GM21723 (cell line): Measurements from ENCODE around the gene NUDT14.

ENCODE experiments used
- ATAC-seq: cut with Tn5 transposase; IDR thresholded peaks from one replicate; pipeline ENCODE4 v1.9.1; 2021; ENCODE audit warnings: mild to moderate bottlenecking, moderate library complexity; ENCODE audit not compliant: unreplicated experiment

Gene NUDT14

DNA sequence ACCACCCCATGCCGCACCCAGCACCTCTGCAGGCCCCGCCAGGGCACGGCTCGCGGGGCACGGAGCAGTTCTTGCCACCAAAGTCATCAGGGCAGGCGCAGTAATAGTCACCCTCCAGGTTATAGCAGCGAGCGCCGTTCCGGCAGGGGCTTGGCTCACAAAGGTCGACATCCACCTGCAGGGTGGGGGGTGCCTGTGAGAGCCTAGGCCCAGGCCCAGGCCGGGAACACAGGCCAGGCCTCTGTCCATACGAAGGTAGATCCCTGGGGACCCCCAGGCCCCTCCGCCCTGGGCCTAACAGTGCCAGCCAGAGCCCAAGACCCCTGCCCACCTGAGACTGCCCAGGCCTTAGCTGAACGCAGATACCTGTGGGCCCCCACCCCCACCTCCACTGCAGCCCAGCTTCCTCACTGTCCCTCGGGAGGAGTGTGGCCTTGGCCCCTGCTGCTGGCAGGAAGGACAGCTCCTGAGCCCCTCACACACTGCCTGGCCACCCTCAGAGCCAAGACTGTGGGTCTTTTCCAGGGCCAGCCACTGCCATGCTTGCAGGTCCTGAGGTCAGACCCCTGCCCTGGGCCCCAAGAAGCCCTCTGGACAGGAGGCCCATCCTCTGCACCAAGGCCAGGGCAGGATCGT lies 31.8 kb downstream of the NUDT14 start:
- no peak for ATAC-seq

DNA sequence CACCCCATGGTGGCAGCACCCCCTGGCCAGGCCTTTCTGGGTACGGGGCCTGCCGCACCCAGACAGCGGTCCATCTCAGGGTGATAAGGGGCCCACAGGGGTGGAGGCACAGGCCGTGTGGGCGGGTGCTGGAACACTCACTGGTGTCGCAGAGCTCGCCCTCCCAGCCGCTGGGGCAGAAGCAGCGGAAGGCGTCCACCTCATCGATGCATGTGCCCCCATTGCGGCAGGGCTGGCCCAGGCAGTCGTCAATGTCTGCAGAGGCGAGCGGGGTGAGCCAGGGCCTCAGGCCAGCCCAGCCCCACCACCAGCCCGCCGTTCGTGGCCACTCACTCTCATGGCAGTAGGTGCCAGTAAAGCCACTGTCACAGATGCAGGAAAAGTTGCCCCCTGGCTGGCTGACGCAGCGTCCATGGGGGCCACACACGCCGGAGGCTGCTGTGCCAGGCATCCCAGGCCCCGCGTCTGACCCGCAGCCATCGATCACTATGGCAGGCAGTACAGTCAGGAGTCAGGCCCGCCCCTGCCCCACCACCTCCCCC lies 32.4 kb downstream of the NUDT14 start:
- ATAC-seq: no peak

DNA sequence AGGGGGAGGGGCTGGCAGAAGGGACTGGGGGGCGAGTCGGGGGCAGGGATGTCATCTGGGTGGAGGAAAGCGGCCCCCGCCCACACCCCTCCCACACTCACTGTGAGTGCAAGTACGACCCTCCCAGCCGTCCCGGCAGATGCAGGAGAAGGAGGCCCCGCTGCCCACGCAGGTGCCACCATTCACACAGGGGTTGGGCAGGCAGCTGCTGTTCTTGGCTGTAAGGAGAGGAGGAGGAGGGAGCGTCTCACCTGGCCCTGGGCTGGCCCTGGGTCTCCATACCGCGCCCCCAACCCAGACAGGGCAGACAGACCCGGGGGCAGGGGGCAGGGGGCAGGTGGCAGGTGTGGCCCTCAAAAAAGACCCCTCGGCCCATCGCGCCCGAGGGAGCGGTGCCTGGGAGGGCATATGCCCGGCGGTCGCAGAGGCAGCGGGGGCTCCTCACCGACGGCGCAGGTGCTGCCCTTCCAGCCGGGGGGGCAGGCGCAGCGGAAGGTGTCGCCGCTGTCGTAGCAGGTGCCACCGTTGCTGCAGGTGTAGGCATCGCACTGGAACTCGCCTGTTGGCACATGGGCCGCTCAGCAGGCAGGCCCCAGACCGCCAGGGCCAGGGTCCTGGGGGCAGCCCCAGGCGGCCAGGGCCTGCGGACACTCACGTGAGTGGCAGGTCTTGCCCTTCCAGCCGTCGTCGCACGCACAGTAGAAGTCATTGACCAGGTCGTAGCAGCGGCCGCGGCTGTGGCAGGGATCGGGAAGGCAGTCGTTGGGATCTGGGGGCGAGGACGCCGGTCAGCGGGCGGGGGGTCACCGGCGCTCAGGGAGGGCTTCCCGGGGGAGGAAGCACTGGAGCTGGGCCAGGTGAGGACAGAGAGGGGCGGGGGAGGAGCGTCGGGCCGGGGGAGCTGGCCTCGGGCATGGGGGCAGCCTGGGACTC lies 33.2 kb downstream of the NUDT14 start:
- ATAC-seq: no peak

DNA sequence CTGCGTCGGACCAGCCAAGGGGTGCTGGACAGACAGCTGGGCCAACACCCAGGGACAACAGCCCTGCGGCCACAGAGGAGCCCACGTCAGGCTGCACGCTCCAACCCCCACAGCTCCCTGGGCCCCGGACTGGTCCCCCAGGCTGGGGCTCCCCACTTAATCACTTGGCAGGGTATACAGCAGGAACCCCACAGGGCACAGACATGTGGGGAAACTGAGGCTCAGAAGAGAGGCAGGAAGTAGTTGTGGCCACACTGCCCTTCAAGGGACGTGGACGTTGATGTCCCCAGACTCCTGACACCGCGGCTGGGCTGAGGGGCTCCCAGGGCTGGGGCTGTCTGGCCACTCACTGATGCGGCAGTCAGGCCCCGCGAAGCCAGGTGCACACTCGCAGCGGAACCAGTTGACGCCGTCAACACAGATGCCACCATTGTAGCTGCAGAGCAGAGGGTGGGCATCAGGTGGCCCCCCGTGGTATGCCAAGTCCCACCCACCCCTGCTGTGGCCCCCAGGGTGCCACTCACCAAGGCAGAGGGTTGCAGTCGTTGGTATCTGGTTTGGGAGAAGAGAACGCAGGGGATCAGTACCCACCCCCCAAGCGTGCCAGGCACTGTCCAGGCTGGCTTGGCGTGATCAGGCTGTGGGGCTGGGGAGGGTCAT lies 34.0 kb downstream of the NUDT14 start:
- no peak for ATAC-seq

DNA sequence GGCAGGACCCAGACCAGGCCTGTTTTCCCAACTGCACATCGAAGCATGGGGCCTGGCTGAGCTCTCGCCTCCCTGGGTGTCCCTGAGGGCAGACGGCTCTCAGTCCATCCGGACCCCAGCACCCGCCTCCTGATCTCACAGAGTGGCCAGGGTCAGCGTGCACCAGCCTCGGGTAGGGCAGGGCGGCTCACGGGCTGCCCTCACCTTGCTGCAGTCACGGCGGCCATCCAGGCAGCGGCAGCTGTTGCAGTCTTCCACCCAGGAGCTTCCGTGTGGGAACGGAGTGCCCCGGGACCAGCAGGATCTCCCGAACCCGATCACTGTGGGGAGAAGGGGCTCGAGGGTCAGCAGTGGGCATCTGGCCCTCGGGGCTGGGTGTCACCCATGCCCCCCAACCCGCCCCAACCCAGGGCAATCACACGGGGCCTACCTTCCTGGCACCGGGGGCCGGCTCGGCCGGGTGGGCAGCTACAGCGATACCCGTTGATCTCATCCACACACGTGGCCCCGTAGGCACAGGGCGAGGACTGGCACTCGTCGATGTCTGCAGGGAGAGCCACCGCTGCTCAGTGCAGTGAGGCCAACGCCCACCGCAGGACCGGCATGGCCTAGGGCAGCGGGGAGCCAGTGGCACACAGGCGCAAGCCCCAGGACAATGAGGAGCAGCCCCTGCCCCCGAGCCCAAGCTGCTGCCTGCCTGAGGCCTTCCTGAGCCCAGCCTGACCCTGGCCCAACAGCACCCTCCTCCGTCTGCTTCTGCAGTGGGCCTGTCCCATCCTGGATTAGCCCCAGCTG lies 34.7 kb downstream of the NUDT14 start:
- ATAC-seq: no peak

DNA sequence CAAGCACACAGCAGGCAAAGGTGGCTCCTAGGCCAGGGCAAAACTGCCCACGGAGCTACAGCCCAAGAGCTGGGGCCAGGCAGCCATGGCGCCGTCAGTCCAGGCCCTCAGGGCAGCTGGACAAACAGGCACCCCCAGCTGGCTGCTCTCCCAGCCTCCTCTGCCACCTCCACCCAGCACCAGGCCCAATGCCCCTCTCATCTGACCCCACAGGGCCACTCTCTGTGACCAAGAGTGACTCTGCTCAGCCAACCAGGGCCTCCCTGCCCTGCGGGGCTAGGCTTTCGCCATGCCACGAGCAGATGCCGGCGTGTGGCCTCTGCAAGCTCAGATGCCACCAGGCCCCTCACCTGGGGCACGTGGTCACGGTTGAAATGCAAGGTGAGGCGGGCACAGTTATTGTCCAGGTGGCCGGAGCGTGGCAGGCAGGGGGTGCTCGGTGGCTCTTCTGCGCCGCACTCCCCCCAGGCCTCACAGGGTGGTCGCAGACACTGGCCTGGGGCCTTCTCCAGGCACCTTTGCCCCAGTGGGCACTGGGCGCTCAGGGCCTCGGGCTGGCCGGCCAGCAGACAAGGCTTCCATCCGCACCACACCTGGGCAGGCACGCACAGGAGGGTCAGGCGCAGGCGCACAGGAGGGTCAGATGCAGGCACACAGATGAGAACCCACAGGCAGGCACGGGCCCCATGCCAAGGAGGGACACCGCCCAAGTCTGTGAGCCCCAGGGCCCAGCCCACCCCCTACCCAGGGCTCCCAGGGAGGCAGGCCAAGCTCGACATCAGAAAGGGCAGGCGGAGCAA lies 35.5 kb downstream of the NUDT14 start:
- no peak for ATAC-seq

DNA sequence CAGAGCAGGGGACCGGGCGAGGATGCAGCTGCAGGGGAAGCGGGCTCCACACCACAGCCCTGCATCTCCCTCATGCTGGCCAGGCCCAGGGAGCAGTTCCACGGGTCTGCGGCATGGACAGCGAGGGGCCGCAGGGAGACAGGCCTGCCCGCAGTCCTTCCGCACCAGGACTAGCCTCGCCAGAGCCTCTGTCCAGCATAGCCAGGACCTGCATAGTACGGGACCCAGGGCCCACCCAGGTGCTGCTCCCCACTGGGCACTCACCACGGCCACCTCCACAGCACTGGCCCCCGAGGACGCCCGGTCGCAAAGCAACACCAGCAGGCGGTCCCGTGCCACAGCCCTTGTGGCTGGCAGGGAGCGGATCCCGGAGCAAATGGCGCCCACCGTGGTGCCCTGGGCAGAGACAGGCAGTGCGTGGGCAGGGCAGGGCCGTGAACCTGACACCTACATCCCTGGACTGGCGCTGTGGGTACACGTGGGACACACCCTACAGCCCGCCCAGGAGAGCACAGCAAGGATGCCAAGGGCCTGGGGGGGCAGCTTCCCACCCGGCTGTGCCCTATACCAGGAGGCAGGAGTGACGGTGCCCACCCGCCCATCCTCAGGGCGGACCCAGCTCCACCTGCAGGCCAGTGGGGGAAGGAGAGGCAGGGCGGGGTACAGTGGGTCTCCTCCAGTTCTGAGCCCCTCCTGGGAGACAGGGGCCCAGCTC lies 36.3 kb downstream of the NUDT14 start:
- ATAC-seq: no peak

DNA sequence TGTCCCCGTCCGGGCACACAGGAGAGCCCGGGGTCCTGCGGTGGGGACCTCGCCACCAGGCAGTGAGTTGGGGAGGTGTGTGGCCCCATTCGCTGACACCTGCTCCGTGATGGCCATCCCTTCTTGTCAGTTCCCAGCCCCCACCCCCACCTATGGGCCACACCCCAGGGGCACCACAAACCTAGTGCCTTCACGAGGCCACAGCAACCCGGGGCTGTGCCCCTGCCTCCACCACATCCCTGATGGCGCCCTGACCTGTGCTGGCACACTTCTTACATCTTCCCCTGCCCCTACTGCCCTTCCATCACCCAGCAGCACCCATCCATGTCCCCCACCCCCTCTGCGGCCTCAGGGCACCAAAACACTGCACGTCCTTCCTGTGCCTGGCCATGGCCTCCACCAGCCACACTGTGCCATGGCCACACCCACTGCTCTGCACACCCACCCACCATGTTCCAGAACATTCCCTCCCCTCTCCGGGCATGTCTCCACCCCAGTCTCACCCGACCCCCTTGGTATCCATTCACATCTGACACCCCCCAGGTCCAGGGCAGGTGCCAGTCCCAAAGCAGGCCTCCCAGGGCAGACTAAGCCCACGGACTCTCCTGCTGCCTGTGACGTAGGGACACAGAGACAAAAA lies 37.0 kb downstream of the NUDT14 start:
- ATAC-seq: no peak

DNA sequence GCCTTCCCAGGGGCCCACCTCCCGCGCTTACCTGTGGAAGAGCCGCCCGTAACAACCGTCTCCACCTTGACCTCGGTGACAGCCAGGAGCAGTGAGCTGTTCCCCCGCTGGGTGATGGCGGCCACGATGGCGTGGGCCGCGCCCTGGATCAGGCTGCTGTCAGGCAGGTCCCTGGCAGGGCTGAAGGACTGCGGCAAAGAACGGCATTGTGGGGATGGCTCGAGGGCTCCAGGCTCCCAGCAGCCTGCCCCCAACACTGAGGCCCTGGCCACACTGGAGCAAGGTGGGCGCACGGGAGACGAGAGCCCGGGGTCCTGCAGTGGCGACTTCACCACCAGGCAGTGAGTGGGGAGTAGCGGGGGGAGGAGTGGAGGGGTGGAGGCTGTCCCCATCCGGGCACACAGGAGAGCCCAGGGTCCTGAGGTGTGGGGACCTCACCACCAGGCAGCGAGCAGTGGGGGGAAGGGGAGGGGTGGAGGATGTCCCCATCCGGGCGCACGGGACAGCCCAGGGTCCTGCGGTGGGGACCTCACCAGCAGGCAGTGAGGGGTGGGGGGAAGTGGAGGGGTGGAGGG lies 37.6 kb downstream of the NUDT14 start:
- ATAC-seq: no peak

DNA sequence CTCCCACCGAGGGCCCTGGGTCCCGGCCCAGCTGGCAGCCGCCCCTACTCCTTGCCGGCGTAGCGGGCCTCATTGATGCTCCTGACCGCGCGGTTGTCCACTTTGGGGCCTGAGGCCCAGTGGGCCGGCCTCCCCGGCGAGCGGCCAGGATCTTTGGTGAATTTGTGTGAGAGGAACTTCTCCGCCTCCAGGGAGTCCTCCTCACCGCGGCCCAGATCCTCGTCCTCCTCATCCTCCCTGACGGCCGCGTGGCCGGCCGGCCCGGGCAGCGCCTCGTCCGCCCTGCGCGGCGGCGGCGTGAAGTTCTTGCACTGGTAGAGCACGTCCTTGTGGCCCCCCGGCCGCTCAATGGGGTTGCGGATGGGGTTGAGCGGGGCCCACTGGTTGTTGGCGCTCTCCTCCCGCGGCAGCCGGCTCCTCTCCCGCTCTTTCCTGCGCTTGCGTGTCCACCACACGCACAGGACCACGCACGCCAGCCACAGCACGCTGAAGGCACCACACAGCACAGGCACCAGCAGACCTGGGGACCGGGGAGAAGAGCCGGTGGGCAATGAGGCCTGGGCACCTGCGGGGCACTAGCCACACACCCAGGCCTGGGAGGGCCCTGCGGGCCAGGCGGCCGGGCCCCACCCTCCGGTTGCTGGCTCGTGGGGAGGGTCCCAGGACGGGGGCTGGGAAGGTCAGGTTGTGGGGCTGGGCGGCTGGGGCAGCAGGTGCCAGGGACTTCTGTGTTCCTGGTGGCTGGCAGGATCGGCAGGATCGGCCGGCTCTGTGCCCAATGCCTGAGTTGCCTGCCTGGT lies 38.3 kb downstream of the NUDT14 start:
- no peak for ATAC-seq

DNA sequence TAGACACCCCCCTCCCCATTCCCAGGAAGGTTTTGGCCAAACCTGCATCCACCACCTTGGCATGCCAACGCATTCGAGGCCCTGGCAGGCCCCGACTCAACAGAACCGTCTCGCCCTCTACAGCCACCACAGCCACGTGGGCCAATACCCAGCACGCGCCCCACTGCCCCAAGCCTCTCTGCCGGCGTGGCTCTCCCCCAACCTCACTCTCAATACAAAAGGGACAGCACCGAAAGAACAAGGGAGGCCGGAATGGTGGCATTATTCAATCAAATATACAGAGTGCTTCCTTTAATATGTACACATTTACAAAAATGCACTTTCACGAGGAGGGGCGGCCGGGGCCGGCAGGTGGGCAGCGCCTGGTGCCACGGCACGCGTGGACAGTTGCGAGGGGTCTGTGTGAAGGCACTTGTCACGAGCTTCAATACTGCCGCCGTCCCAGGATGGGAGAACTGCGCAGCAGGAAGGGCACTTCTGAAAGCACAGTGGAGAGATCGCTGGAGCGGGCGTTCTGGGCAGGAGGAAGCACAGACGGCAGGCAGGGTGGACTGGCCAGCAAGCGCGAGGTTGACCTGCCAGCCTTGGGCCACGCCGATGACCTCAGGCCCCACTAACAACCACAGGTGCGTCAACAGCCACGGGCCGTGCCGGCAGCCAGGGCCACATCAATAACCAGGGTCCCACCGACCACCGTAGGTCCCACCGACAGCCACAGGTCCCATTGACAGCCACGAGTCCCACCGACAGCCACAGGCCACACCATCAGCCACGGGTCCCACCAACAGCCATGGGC lies 39.4 kb downstream of the NUDT14 start:
- no peak for ATAC-seq

DNA sequence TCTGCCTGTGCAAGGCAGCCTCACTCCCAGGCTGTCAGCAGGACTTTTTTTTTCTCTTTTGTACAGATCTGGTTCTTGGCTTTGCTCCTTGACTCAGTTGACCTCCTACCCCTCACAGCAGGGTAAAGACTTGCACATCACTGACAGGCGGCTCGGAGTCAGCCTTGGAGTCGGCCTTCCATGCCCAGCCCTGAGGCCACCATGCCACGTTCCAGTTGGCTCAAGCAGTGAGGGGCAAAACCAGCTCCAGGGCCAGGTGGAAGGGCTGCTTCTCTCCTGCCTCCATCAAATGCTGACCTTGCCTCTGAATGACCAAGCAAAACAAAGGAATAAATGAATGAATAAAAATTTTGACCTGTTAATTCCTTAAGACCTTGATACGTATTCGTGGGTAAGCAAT lies 40.1 kb downstream of the NUDT14 start:
- ATAC-seq: no peak

DNA sequence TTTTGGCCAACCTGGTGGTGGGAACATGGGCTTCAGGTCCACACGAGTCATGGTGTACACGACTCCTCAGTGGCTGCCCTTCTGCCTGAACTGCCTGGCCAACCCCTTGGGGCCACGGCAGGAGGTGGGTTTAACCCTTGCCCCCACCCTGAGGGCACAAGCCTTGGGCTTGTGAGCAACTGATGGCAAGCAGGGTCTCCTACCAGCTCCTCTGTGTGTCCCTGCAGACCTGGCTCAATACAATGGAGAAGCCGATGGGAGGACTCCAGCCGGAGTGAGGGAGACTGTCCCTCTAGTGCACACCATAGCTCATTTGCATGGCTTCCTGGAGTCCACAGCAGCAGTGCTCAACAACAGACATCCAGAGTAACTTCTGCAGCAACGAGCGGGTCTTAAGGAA lies 40.5 kb downstream of the NUDT14 start:
- no peak for ATAC-seq

DNA sequence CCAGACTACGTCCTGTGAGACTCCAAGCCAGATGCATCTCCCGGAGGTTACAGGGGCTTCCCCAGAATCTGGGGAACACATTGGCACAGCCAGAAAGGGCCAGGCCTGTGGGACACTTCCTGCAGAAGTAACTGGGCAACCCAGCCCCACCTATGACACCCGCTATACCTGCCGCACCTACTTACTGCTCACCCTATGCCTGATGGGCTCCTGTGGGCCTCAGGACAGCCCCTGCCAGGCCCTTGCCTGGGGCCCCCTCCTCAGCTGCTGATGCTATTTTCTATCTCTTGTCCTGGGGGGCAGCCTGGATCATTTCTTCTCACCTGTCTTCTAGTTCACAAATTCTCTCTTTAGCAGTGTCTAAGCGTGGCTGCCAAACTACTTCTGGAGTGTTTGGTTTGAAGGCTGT lies 41.3 kb downstream of the NUDT14 start:
- ATAC-seq: no peak

DNA sequence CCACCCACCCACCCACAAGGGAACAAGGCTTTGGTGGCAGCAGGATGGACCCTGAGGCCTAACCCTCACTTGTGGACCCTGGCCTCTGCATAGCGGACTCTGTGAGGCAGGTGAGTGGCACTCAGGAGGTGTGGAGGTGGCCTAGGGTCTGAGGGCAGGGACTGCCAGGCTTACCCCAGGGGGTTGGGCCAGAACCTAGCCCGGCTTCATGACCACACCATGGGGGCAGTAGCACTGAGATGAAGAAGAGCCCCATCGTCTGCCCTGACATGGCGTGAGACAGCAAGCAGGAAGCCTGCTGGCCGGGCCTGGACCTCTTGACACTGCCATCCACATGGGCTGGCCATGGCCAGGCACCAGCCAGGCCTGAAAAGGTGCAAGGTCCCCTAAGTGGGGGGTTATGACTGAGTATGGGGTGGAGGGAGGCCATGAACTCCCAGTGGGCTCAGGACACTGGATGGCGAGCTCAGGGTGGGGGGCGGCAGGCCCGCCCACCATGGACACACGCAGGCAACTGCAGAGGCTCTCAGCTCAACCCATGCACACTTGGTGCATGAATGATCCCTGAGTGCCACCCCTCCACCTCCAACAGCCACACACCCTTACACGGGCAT lies 41.8 kb downstream of the NUDT14 start:
- no peak for ATAC-seq

DNA sequence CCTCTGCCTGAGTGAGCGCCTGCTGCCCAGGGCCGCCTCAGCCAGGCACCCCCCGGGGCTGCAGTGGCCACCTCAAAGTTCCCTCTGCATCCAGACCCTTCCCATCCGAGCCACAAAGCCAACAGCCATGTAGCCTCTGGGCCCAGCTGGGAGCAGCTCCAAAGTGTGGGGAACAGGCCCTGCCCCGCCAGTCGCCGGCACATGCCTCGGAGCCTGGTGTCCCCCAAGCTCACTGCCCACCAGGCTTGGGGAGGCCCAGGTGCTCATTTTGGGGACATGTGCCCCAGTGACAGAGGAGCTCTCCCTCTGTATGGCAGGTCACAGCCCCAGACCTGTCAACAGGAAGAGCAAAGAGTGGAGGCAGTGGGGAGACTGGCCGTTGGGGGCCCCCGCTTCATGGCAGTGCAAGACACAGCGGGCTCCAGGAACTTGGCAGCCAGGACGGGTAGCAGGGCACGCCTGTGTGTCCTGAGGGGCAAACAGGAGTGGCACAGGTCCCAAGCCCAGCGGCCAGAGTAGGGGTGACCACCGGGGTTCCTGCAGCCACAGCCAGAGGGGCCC lies 42.5 kb downstream of the NUDT14 start:
- ATAC-seq: no peak
